A549 (cell line): ENCODE data around the gene ZNF860.

Source experiments
- CBX2 ChIP-seq: fragments of 200-600 bp; sonication (generic); IDR thresholded peaks from 2 replicates; pipeline ENCODE4 v1.6.1; 2016; ENCODE audit warnings: low read depth, mild to moderate bottlenecking, borderline replicate concordance
- CTCF ChIP-seq: fragments of >200 bp; sonication (Bioruptor Twin); formaldehyde crosslinking; IDR thresholded peaks from 3 replicates; pipeline ENCODE4 v1.5.1; 2016
- EHMT2 ChIP-seq: fragments of 200-600 bp; sonication (generic); IDR thresholded peaks from 2 replicates; pipeline ENCODE4 v1.6.1; 2016; ENCODE audit warnings: antibody characterized with exemption, low read depth, mild to moderate bottlenecking, moderate library complexity
- ESRRA ChIP-seq: fragments of 150-350 bp; IDR thresholded peaks from 2 replicates; pipeline ENCODE4 v1.6.1; 2014; ENCODE audit warnings: mild to moderate bottlenecking, low read length, borderline replicate concordance
- JUN ChIP-seq, 2 experiments: fragments of >200 bp; sonication (Bioruptor Twin); formaldehyde crosslinking; IDR thresholded peaks; 2 replicates in 1 of 2; 3 replicates in 1 of 2; pipeline ENCODE4 v1.6.1; 2016 to 2017
- JUNB ChIP-seq: fragments of >200 bp; sonication (Bioruptor Twin); formaldehyde crosslinking; IDR thresholded peaks from 2 replicates; pipeline ENCODE4 v1.6.1; 2016
- KDM1A ChIP-seq: fragments of 200-600 bp; sonication (generic); IDR thresholded peaks from 2 replicates; pipeline ENCODE4 v1.6.1; 2016; ENCODE audit warnings: low read depth, mild to moderate bottlenecking
- MAX ChIP-seq: IDR thresholded peaks from 2 replicates; pipeline ENCODE4 v1.6.1; 2012
- MYC ChIP-seq: IDR thresholded peaks from 2 replicates; pipeline ENCODE4 v1.6.1; 2012; ENCODE audit warnings: mild to moderate bottlenecking, inconsistent platforms, low read length, improper control_type of control experiment, borderline replicate concordance
- PBX3 ChIP-seq: IDR thresholded peaks from 2 replicates; pipeline ENCODE4 v1.6.1; 2012
- TP53 ChIP-seq: fragments of 250-450 bp; sonication (Bioruptor Pico); IDR thresholded peaks from 2 replicates; pipeline ENCODE4 v1.5.0; 2021; ENCODE audit warnings: mild to moderate bottlenecking, moderate library complexity
- TF ChIP-seq, protein P1 (sequence below): fragments of 150-350 bp; IDR thresholded peaks from 2 replicates; pipeline ENCODE4 v1.6.1; 2014; ENCODE audit warnings: low read depth, mild to moderate bottlenecking, low read length

DNA sequence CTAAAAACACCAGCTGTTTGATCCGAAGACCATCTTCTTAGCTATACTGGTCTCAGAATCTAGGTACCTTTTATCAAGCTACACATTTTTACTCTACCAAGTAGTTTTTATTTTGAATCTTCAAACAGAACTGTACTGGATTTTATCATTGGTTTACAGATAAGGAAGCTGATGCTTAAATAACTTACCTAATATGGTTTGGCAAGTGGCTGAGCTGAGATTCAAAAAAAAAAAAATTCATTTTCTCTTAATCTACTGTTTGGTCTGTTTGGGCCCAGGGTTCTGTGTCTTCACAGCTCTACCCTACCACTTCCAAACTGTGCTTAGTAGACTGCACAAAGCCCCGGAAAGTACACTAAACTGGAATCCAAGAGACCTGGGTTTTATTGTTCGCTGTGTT is 35.7 kb downstream of the ZNF860 start:
- TF ChIP-seq JUN (IDR thresholded peaks at IDR 0.05) (no peak), ESRRA (no peak), CBX2 (no peak), MAX (no peak), MYC (no peak), PBX3 (no peak), CTCF (no peak), TP53 (no peak), JUNB (no peak), EHMT2 (no peak), KDM1A (no peak)
- TF ChIP-seq, protein P1, sequence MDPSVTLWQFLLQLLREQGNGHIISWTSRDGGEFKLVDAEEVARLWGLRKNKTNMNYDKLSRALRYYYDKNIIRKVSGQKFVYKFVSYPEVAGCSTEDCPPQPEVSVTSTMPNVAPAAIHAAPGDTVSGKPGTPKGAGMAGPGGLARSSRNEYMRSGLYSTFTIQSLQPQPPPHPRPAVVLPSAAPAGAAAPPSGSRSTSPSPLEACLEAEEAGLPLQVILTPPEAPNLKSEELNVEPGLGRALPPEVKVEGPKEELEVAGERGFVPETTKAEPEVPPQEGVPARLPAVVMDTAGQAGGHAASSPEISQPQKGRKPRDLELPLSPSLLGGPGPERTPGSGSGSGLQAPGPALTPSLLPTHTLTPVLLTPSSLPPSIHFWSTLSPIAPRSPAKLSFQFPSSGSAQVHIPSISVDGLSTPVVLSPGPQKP: no peak
